Lower leg skin (tissue), 3 donors: ENCODE results near the gene CCDC28A.

Experiments used
- POLR2A ChIP-seq, 2 donors: fragments of 450-650 bp; IDR thresholded peaks; one replicate each; pipeline ENCODE4 v1.6.1; 2016 to 2017; ENCODE audit warnings: antibody characterized with exemption in 2 of 2, mild to moderate bottlenecking in 1 of 2, moderate library complexity in 1 of 2
- TF ChIP-seq, protein P1 (sequence below), 3 donors: fragments of 450-650 bp; IDR thresholded peaks; one replicate each; pipeline ENCODE4 v1.5.1; 2016; ENCODE audit warnings: antibody characterized with exemption in 3 of 3, mild to moderate bottlenecking in 3 of 3, moderate library complexity in 2 of 3

GRCh38 chr6:138797806-138798446, 24.4 kb downstream of the CCDC28A start:
- TF ChIP-seq, protein P1, sequence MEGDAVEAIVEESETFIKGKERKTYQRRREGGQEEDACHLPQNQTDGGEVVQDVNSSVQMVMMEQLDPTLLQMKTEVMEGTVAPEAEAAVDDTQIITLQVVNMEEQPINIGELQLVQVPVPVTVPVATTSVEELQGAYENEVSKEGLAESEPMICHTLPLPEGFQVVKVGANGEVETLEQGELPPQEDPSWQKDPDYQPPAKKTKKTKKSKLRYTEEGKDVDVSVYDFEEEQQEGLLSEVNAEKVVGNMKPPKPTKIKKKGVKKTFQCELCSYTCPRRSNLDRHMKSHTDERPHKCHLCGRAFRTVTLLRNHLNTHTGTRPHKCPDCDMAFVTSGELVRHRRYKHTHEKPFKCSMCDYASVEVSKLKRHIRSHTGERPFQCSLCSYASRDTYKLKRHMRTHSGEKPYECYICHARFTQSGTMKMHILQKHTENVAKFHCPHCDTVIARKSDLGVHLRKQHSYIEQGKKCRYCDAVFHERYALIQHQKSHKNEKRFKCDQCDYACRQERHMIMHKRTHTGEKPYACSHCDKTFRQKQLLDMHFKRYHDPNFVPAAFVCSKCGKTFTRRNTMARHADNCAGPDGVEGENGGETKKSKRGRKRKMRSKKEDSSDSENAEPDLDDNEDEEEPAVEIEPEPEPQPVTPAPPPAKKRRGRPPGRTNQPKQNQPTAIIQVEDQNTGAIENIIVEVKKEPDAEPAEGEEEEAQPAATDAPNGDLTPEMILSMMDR (IDR thresholded peaks at IDR 0.05): no peak
- no peak for TF ChIP-seq POLR2A (IDR thresholded peaks at IDR 0.05)
